H9 (cell line): Measurements from ENCODE around the gene DND1. TPM values are rescaled to one million over a fixed set of nuclear protein-coding genes. Genes with fewer than 3 reads are reported as not detected.
"Not testable (repeated sequence)": the region's sequence is repeated elsewhere in the genome, so short reads cannot be mapped to it uniquely, and the experiment has no call there.

Experiments used
- DNase-seq: peaks from one replicate; pipeline ENCODE4 v3.0.0-alpha.2; 2017
- H2AFZ ChIP-seq: one replicate; pipeline ENCODE4 v1.6.1; 2013; ENCODE audit warnings: mild to moderate bottlenecking, low read length, control low read depth, moderate library complexity
- H2AK5ac ChIP-seq: 2 replicates; pipeline ENCODE4 v1.6.1; 2013; ENCODE audit warnings: low read length, control low read depth, mixed read lengths; ENCODE audit not compliant: insufficient read length
- H2BK120ac ChIP-seq: one replicate; pipeline ENCODE4 v1.6.1; 2013; ENCODE audit warnings: low read depth, mild to moderate bottlenecking, low read length, control low read depth, inconsistent platforms; ENCODE audit not compliant: poor library complexity, severe bottlenecking
- H2BK12ac ChIP-seq: 2 replicates; pipeline ENCODE4 v1.6.1; 2013; ENCODE audit warnings: low read length, control low read depth, mixed read lengths, low read depth; ENCODE audit not compliant: insufficient read length
- H2BK15ac ChIP-seq: 2 replicates; pipeline ENCODE4 v1.6.1; 2013; ENCODE audit warnings: low read depth, low read length, control low read depth
- H2BK20ac ChIP-seq: one replicate; pipeline ENCODE4 v1.6.1; 2013; ENCODE audit warnings: low read depth, mild to moderate bottlenecking, low read length, control low read depth, inconsistent platforms; ENCODE audit not compliant: poor library complexity, severe bottlenecking
- H2BK5ac ChIP-seq: 2 replicates; pipeline ENCODE4 v1.6.1; 2013; ENCODE audit warnings: low read length, control low read depth, mixed read lengths; ENCODE audit not compliant: insufficient read length
- H3K14ac ChIP-seq: 2 replicates; pipeline ENCODE4 v1.6.1; 2013; ENCODE audit warnings: low read length, control low read depth; ENCODE audit not compliant: insufficient read depth
- H3K18ac ChIP-seq: 2 replicates; pipeline ENCODE4 v1.6.1; 2013; ENCODE audit warnings: low read depth, mild to moderate bottlenecking, mixed read lengths, low read length, control low read depth; ENCODE audit not compliant: insufficient read length
- H3K23ac ChIP-seq: 2 replicates; pipeline ENCODE4 v1.6.1; 2013; ENCODE audit warnings: low read length, control low read depth, mixed read lengths, low read depth; ENCODE audit not compliant: insufficient read length
- H3K23me2 ChIP-seq: 2 replicates; pipeline ENCODE4 v1.6.1; 2013; ENCODE audit warnings: low read depth, mild to moderate bottlenecking, mixed read lengths, low read length, control low read depth; ENCODE audit not compliant: insufficient read length, poor library complexity, severe bottlenecking
- H3K27ac ChIP-seq: 2 replicates; pipeline ENCODE4 v1.5.1; 2013; ENCODE audit warnings: low read length, control low read depth, mixed read lengths, low read depth; ENCODE audit not compliant: insufficient read length
- H3K27me3 ChIP-seq: 2 replicates; pipeline ENCODE4 v1.6.1; 2013; ENCODE audit warnings: low read length, control low read depth, inconsistent platforms; ENCODE audit not compliant: insufficient read depth
- H3K4ac ChIP-seq: 2 replicates; pipeline ENCODE4 v1.6.1; 2013; ENCODE audit warnings: low read depth, mild to moderate bottlenecking, control low read depth, inconsistent platforms, low read length, moderate library complexity
- H3K4me1 ChIP-seq: 2 replicates; pipeline ENCODE4 v1.6.1; 2013; ENCODE audit warnings: low read length, control low read depth, inconsistent platforms; ENCODE audit not compliant: insufficient read depth
- H3K4me2 ChIP-seq: 2 replicates; pipeline ENCODE4 v1.6.1; 2013; ENCODE audit warnings: low read length, control low read depth, mixed read lengths; ENCODE audit not compliant: insufficient read length, insufficient read depth
- H3K56ac ChIP-seq: 2 replicates; pipeline ENCODE4 v1.6.1; 2013; ENCODE audit warnings: low read depth, mild to moderate bottlenecking, mixed read lengths, low read length, control low read depth; ENCODE audit not compliant: insufficient read length
- H3K79me1 ChIP-seq: 2 replicates; pipeline ENCODE4 v1.6.1; 2013; ENCODE audit warnings: low read depth, mild to moderate bottlenecking, moderate library complexity, low read length, control low read depth, inconsistent platforms; ENCODE audit not compliant: insufficient read depth, poor library complexity, severe bottlenecking
- H3K79me2 ChIP-seq: 2 replicates; pipeline ENCODE4 v1.6.1; 2013; ENCODE audit warnings: low read length, control low read depth, inconsistent platforms; ENCODE audit not compliant: insufficient read depth
- H3K9ac ChIP-seq: 2 replicates; pipeline ENCODE4 v1.6.1; 2013; ENCODE audit warnings: low read length, control low read depth, mixed read lengths; ENCODE audit not compliant: insufficient read length; ENCODE audit errors: extremely low read depth
- H3K9me3 ChIP-seq: one replicate; pipeline ENCODE4 v1.6.1; 2013; ENCODE audit warnings: low read depth, low read length, inconsistent platforms; ENCODE audit not compliant: control insufficient read depth
- H3T11ph ChIP-seq: one replicate; pipeline ENCODE4 v1.6.1; 2013; ENCODE audit warnings: mild to moderate bottlenecking, low read length, control low read depth, inconsistent platforms
- H4K20me1 ChIP-seq: one replicate; pipeline ENCODE4 v1.6.1; 2013; ENCODE audit not compliant: control insufficient read depth, insufficient read length, insufficient read depth
- H4K5ac ChIP-seq: 2 replicates; pipeline ENCODE4 v1.6.1; 2013; ENCODE audit warnings: low read depth, mild to moderate bottlenecking, mixed read lengths, low read length, control low read depth; ENCODE audit not compliant: insufficient read length
- H4K8ac ChIP-seq: replicated peaks from 2 replicates; pipeline ENCODE4 v1.6.1; 2013; ENCODE audit warnings: low read length, control low read depth, mixed read lengths, low read depth; ENCODE audit not compliant: insufficient read length
- H4K91ac ChIP-seq: 2 replicates; pipeline ENCODE4 v1.6.1; 2013; ENCODE audit warnings: low read depth, mild to moderate bottlenecking, moderate library complexity, mixed read lengths, low read length, control low read depth; ENCODE audit not compliant: insufficient read length
- H3K27ac Mint-ChIP-seq, 3 experiments: 2 replicates in 2 of 3; 3 replicates in 1 of 3; pipeline ENCODE4 v1.8.0; 2020 to 2021; ENCODE audit warnings: mixed read lengths in 3 of 3, mild to moderate bottlenecking in 1 of 3, moderate library complexity in 1 of 3
- H3K27me3 Mint-ChIP-seq: 2 replicates; pipeline ENCODE4 v1.8.0; 2021; ENCODE audit warnings: low read depth, mild to moderate bottlenecking, moderate library complexity, mixed read lengths
- H3K36me3 Mint-ChIP-seq, 3 experiments: 2 replicates in 2 of 3; 3 replicates in 1 of 3; pipeline ENCODE4 v1.8.0; 2020 to 2021; ENCODE audit warnings: low read depth in 3 of 3, mixed read lengths in 3 of 3; ENCODE audit not compliant: insufficient read depth in 1 of 3
- H3K4me1 Mint-ChIP-seq, 2 experiments: 2 replicates each; pipeline ENCODE4 v1.8.0; 2020; ENCODE audit warnings: mixed read lengths in 2 of 2
- H3K4me3 Mint-ChIP-seq, 2 experiments: 2 replicates in 1 of 2; 3 replicates in 1 of 2; pipeline ENCODE4 v1.8.0; 2020 to 2021; ENCODE audit warnings: mild to moderate bottlenecking in 2 of 2, mixed read lengths in 2 of 2, moderate library complexity in 1 of 2
- H3K9me3 Mint-ChIP-seq, 2 experiments: 2 replicates in 1 of 2; 3 replicates in 1 of 2; pipeline ENCODE4 v1.8.0; 2020; ENCODE audit warnings: mild to moderate bottlenecking in 2 of 2, mixed read lengths in 2 of 2, moderate library complexity in 1 of 2
- WGBS: extraction: QIAGEN DNeasy Blood & Tissue Kit; methylation state at CpG from one replicate; pipeline ENCODE4 v1.1.7; 2013; ENCODE audit warnings: missing lambda C conversion rate, low lambda C conversion rate, mixed read lengths; ENCODE audit not compliant: insufficient read length; ENCODE audit errors: extremely low coverage; 5-methylcytosine and 5-hydroxymethylcytosine counted together
- total RNA-seq: library from RNA; stranded (reverse); gene quantifications from 2 replicates; pipeline ENCODE4 v1.2.1, GENCODE V29; 2021
- TF ChIP-seq, protein P1 (sequence below): fragments of 200-600 bp; sonication (generic); conservative IDR thresholded peaks from 3 replicates; pipeline ENCODE4 v1.8.0; 2021; ENCODE audit warnings: antibody characterized with exemption, mild to moderate bottlenecking

DND1 gene
- total RNA-seq, 1 experiment from 2014 or later = 2.4 TPM

GRCh38 chr5:140627972-140628371, 45.4 kb downstream of the DND1 start:
- TF ChIP-seq, protein P1, sequence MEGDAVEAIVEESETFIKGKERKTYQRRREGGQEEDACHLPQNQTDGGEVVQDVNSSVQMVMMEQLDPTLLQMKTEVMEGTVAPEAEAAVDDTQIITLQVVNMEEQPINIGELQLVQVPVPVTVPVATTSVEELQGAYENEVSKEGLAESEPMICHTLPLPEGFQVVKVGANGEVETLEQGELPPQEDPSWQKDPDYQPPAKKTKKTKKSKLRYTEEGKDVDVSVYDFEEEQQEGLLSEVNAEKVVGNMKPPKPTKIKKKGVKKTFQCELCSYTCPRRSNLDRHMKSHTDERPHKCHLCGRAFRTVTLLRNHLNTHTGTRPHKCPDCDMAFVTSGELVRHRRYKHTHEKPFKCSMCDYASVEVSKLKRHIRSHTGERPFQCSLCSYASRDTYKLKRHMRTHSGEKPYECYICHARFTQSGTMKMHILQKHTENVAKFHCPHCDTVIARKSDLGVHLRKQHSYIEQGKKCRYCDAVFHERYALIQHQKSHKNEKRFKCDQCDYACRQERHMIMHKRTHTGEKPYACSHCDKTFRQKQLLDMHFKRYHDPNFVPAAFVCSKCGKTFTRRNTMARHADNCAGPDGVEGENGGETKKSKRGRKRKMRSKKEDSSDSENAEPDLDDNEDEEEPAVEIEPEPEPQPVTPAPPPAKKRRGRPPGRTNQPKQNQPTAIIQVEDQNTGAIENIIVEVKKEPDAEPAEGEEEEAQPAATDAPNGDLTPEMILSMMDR = no peak
- H3K4me3 Mint-ChIP-seq = no peak overlapping the region
- Histone ChIP-seq H3K23ac (no peak overlapping the region), H3K23me2 (no peaks in the 10 kb centered on the region), H2BK120ac (no peak overlapping the region), H3K18ac (no peak overlapping the region), H3K27ac (no peak overlapping the region), H3K79me1 (no peaks in the 10 kb centered on the region), H4K20me1 (no peaks in the 10 kb centered on the region), H3K79me2 (no peaks in the 10 kb centered on the region), H3K4me2 (no peak overlapping the region), H3K9me3 (peaks cover 24% of the 10 kb centered on the region), H3K56ac (no peak overlapping the region), H3T11ph (no peak overlapping the region), H2BK12ac (no peak overlapping the region), H2AFZ (no peak overlapping the region), H2AK5ac (no peak overlapping the region), H3K4ac (no peak overlapping the region), H3K4me1 (no peaks in the 10 kb centered on the region), H4K91ac (no peak overlapping the region), H3K14ac (no peak overlapping the region), H2BK5ac (no peak overlapping the region), H4K5ac (no peak overlapping the region), H2BK20ac (no peak overlapping the region), H4K8ac (no peak overlapping the region), H2BK15ac (no peak overlapping the region), H3K9ac (no peak overlapping the region), H3K27me3 (no peaks in the 10 kb centered on the region)
- H3K4me1 Mint-ChIP-seq = no peaks in the 10 kb centered on the region
- WGBS = no CpG with 5 or more reads among the region's 6 CpGs
- H3K27ac Mint-ChIP-seq = no peak overlapping the region
- H3K9me3 Mint-ChIP-seq = peaks cover 57% of the 10 kb centered on the region in 2 experiments
- H3K27me3 Mint-ChIP-seq = peaks cover 16% of the 10 kb centered on the region
- DNase-seq = no peak
- H3K36me3 Mint-ChIP-seq = peaks cover 4 to 13% (median 12%) of the 10 kb centered on the region in 3 experiments; a peak in 6 of 7 replicates

DNA sequence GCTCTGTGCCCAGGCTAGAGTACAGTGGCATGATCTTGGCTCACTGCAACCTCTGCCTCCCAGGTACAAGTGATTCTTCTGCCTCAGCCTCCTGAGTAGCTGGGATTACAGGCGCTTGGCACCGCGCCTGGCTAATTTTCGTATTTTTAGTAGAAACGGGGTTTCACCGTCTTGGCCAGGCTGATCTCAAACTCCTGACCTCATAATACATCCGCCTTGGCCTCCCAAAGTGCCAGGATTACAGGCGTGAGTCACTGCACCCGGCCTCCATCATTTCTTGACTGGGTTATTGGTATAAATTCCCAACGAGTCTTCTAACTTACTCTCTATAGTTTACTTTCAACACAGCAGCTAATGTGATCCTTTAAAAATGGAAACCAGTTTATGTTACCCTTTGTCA, 48.5 kb downstream of the DND1 start:
- not testable (repeated sequence) for H3T11ph ChIP-seq, H3K4ac ChIP-seq, H2AFZ ChIP-seq, H2AK5ac ChIP-seq, H3K27me3 ChIP-seq, H3K18ac ChIP-seq, H2BK5ac ChIP-seq, H3K79me2 ChIP-seq, H3K27ac ChIP-seq, H3K23me2 ChIP-seq, H4K5ac ChIP-seq, H3K9ac ChIP-seq, H3K4me3 Mint-ChIP-seq, H3K79me1 ChIP-seq, H2BK15ac ChIP-seq, H3K4me1 Mint-ChIP-seq, H3K4me2 ChIP-seq, DNase-seq, H3K56ac ChIP-seq, H2BK20ac ChIP-seq, H2BK12ac ChIP-seq, H3K23ac ChIP-seq, H3K14ac ChIP-seq, H2BK120ac ChIP-seq, H4K8ac ChIP-seq, H3K4me1 ChIP-seq, H3K27ac Mint-ChIP-seq, H4K91ac ChIP-seq, H4K20me1 ChIP-seq
- peaks cover 4 to 13% (median 8%) of the 10 kb centered on the region in 3 experiments; a peak in 6 of 7 replicates for H3K36me3 Mint-ChIP-seq
- H3K9me3 Mint-ChIP-seq = peaks cover 62 to 70% of the 10 kb centered on the region in 2 experiments
- WGBS = no CpG with 5 or more reads among the region's 10 CpGs
- peaks cover 17% of the 10 kb centered on the region for H3K9me3 ChIP-seq
- peaks cover 27% of the 10 kb centered on the region for H3K27me3 Mint-ChIP-seq
